ENCODE results near the gene NOL4L.

DNA sequence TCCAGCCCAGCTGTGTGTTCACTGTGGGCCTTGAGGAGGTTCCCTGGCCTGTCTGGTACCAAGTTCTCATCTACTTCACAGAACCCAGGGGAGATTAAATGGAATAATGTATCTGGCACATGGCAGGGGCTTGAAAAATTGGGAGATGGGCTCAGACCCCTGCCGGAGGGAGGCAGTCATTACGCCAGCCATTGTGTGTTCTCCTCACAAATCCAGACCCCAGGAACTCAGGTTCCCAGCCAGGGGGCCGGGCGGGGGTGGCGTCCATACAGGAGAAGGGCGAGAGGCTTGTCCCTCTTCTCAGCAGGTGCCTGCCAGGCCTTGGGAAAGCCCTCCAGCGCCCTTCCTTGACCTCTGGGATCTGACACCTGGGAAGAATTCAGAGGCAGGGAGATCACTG lies 8.1 kb downstream of the NOL4L start:
- TF ChIP-seq CTCF (IDR thresholded peaks at IDR 0.05; ENCODE audit: insufficient read depth, low read length), result no peak
- no peak for TF ChIP-seq REST (IDR thresholded peaks at IDR 0.05; ENCODE audit: insufficient replicate concordance, low read depth)
- no peak for TF ChIP-seq POLR2AphosphoS5 (IDR thresholded peaks at IDR 0.05; ENCODE audit: low read depth)
- TF ChIP-seq GABPA (IDR thresholded peaks at IDR 0.05; ENCODE audit: low read depth), result no peak

Measured in HL-60 (cell line).